ENCODE data around the gene MGAM2. TPM values are rescaled to one million over a fixed set of nuclear protein-coding genes. Genes with fewer than 3 reads are reported as not detected.

The MGAM2 gene
- total and polyA plus RNA-seq, 2 of the 13 experiments (the other 11 are each of a cell fraction or from before 2014, with no cell fraction given) = 0.29 TPM; not detected in 1

DNA sequence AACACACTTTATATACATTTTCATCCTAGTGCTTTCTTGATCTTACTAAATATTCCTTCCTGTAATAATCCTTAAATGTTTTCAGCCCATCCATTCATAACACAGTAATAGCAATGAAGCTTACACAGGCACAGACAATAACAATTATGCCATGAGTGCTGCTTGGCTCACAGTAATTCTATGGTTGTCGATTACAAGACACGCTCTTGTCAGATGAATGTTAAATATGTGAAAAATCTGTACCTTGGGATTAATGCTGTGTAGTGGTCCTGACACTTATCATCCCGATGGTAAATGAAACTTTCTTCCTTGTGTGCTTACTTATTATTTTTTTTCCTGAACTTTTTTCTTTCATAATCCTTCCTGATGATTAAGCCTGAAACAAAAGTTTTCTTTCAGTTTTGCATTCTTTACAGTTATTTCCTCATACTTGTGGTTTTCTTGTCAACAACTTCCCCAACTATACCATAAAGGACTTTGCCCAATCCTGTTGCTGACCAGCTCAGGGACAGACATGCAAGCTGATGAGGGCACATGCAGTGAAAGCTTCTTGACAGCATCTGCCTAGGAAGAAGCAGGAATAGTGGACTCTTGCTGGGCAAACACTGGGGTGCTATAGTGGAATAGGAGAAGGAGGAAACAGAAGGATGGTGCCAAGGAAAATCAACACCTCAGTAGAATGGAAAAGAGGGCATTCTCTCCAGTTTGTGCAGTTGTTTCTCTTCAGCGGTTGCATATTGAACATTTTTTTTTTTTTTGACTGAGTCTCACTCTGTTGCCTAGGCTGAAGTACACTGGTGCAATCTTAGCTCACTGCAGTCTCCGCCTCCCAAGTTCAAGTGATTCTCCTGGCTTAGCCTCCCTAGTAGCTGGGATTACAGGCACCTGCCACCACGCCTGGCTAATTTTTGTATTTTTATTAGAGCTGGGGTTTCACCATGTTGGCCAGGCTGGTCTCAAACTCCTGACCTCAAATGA lies 6.7 kb upstream of the MGAM2 start (continued):
- TF ChIP-seq, protein P1, sequence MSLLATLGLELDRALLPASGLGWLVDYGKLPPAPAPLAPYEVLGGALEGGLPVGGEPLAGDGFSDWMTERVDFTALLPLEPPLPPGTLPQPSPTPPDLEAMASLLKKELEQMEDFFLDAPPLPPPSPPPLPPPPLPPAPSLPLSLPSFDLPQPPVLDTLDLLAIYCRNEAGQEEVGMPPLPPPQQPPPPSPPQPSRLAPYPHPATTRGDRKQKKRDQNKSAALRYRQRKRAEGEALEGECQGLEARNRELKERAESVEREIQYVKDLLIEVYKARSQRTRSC (CRISPR knock-in tag; IDR thresholded peaks at IDR 0.05; ENCODE audit: low read depth) = no peak
- no peak for TF ChIP-seq PTBP1 (IDR thresholded peaks at IDR 0.05; ENCODE audit: low read depth, low read length, poor library complexity, severe bottlenecking)
- TF ChIP-seq FOXC1 (CRISPR knock-in tag; IDR thresholded peaks at IDR 0.05; ENCODE audit: borderline replicate concordance) = no peak
- no peak for TF ChIP-seq ZBTB21 (CRISPR knock-in tag; IDR thresholded peaks at IDR 0.05)
- no peak for TF ChIP-seq FIP1L1 (IDR thresholded peaks at IDR 0.05; ENCODE audit: borderline replicate concordance, insufficient read depth, low read depth, low read length)
- no peak for TF ChIP-seq PHF8 (CRISPR knock-in tag; IDR thresholded peaks at IDR 0.05)
- TF ChIP-seq ZNF549 (CRISPR knock-in tag; IDR thresholded peaks at IDR 0.05) = no peak
- TF ChIP-seq SALL2 (CRISPR knock-in tag; IDR thresholded peaks at IDR 0.05) = no peak
- no peak for TF ChIP-seq PPARG (CRISPR knock-in tag; conservative IDR thresholded peaks at IDR 0.05)
- TF ChIP-seq HHEX (CRISPR knock-in tag; IDR thresholded peaks at IDR 0.05) = no peak
- no peak for TF ChIP-seq ZNF672 (CRISPR knock-in tag; IDR thresholded peaks at IDR 0.05)
- TF ChIP-seq, protein P2, sequence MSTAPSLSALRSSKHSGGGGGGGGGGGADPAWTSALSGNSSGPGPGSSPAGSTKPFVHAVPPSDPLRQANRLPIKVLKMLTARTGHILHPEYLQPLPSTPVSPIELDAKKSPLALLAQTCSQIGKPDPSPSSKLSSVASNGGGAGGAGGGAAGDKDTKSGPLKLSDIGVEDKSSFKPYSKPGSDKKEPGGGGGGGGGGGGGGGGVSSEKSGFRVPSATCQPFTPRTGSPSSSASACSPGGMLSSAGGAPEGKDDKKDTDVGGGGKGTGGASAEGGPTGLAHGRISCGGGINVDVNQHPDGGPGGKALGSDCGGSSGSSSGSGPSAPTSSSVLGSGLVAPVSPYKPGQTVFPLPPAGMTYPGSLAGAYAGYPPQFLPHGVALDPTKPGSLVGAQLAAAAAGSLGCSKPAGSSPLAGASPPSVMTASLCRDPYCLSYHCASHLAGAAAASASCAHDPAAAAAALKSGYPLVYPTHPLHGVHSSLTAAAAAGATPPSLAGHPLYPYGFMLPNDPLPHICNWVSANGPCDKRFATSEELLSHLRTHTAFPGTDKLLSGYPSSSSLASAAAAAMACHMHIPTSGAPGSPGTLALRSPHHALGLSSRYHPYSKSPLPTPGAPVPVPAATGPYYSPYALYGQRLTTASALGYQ (CRISPR knock-in tag; IDR thresholded peaks at IDR 0.05) = peak; percentile 50; the same call in 1 of the 2 replicates
- TF ChIP-seq, protein P3, sequence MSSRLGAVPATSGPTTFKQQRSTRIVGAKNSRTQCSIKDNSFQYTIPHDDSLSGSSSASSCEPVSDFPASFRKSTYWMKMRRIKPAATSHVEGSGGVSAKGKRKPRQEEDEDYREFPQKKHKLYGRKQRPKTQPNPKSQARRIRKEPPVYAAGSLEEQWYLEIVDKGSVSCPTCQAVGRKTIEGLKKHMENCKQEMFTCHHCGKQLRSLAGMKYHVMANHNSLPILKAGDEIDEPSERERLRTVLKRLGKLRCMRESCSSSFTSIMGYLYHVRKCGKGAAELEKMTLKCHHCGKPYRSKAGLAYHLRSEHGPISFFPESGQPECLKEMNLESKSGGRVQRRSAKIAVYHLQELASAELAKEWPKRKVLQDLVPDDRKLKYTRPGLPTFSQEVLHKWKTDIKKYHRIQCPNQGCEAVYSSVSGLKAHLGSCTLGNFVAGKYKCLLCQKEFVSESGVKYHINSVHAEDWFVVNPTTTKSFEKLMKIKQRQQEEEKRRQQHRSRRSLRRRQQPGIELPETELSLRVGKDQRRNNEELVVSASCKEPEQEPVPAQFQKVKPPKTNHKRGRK (CRISPR knock-in tag; IDR thresholded peaks at IDR 0.05) = no peak
- TF ChIP-seq ZBTB46 (CRISPR knock-in tag; IDR thresholded peaks at IDR 0.05; ENCODE audit: borderline replicate concordance) = no peak
- no peak for TF ChIP-seq TBL1XR1 (IDR thresholded peaks at IDR 0.05; ENCODE audit: borderline replicate concordance, low read length, partially characterized antibody)
- no peak for TF ChIP-seq NFYB (CRISPR knock-in tag; IDR thresholded peaks at IDR 0.05)
- no peak for TF ChIP-seq RORA (CRISPR knock-in tag; IDR thresholded peaks at IDR 0.05)
- TF ChIP-seq POGK (CRISPR knock-in tag; conservative IDR thresholded peaks at IDR 0.05) = no peak
- TF ChIP-seq ZNF292 (CRISPR knock-in tag; IDR thresholded peaks at IDR 0.05; ENCODE audit: borderline replicate concordance, low read depth) = peak; percentile 79
- 0 out of 2 replicates have a peak, but pooled peaks have one; percentile 36 for TF ChIP-seq EHMT2 (IDR thresholded peaks at IDR 0.05; ENCODE audit: borderline replicate concordance, low read depth, low read length)
